ENCODE data around the gene TMEM40. TPM values are rescaled to one million over a fixed set of nuclear protein-coding genes. Genes with fewer than 3 reads are reported as not detected.
"Not testable (repeated sequence)": the region's sequence is repeated elsewhere in the genome, so short reads cannot be mapped to it uniquely, and the experiment has no call there.

Gene TMEM40
- total and polyA plus RNA-seq, 2 experiments from 2014 or later: 0.14 to 0.48 TPM

DNA sequence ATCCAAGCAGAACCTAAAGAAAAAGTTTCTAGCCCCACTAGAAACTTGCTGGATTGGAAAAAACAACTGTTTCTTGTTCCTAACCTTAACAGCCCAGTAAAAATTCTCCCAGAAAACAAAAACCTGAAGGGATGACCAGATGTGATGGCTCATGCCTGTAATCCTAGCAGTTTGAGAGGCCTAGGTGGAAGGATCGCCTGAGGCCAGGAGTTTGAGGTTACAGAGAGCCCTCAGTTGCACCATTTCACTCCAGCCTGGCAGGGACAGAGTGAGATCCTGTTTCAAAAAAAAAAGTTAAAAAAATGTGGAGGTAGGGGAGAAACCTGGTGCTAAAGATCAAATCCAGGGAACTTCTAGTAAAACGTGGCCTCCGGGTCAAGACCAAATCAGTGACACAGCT, 56.6 kb downstream of the TMEM40 start (continued):
- TF ChIP-seq, protein P1, sequence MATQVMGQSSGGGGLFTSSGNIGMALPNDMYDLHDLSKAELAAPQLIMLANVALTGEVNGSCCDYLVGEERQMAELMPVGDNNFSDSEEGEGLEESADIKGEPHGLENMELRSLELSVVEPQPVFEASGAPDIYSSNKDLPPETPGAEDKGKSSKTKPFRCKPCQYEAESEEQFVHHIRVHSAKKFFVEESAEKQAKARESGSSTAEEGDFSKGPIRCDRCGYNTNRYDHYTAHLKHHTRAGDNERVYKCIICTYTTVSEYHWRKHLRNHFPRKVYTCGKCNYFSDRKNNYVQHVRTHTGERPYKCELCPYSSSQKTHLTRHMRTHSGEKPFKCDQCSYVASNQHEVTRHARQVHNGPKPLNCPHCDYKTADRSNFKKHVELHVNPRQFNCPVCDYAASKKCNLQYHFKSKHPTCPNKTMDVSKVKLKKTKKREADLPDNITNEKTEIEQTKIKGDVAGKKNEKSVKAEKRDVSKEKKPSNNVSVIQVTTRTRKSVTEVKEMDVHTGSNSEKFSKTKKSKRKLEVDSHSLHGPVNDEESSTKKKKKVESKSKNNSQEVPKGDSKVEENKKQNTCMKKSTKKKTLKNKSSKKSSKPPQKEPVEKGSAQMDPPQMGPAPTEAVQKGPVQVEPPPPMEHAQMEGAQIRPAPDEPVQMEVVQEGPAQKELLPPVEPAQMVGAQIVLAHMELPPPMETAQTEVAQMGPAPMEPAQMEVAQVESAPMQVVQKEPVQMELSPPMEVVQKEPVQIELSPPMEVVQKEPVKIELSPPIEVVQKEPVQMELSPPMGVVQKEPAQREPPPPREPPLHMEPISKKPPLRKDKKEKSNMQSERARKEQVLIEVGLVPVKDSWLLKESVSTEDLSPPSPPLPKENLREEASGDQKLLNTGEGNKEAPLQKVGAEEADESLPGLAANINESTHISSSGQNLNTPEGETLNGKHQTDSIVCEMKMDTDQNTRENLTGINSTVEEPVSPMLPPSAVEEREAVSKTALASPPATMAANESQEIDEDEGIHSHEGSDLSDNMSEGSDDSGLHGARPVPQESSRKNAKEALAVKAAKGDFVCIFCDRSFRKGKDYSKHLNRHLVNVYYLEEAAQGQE (IDR thresholded peaks at IDR 0.05; ENCODE audit: unreplicated experiment): no peak
- TF ChIP-seq, protein P2, sequence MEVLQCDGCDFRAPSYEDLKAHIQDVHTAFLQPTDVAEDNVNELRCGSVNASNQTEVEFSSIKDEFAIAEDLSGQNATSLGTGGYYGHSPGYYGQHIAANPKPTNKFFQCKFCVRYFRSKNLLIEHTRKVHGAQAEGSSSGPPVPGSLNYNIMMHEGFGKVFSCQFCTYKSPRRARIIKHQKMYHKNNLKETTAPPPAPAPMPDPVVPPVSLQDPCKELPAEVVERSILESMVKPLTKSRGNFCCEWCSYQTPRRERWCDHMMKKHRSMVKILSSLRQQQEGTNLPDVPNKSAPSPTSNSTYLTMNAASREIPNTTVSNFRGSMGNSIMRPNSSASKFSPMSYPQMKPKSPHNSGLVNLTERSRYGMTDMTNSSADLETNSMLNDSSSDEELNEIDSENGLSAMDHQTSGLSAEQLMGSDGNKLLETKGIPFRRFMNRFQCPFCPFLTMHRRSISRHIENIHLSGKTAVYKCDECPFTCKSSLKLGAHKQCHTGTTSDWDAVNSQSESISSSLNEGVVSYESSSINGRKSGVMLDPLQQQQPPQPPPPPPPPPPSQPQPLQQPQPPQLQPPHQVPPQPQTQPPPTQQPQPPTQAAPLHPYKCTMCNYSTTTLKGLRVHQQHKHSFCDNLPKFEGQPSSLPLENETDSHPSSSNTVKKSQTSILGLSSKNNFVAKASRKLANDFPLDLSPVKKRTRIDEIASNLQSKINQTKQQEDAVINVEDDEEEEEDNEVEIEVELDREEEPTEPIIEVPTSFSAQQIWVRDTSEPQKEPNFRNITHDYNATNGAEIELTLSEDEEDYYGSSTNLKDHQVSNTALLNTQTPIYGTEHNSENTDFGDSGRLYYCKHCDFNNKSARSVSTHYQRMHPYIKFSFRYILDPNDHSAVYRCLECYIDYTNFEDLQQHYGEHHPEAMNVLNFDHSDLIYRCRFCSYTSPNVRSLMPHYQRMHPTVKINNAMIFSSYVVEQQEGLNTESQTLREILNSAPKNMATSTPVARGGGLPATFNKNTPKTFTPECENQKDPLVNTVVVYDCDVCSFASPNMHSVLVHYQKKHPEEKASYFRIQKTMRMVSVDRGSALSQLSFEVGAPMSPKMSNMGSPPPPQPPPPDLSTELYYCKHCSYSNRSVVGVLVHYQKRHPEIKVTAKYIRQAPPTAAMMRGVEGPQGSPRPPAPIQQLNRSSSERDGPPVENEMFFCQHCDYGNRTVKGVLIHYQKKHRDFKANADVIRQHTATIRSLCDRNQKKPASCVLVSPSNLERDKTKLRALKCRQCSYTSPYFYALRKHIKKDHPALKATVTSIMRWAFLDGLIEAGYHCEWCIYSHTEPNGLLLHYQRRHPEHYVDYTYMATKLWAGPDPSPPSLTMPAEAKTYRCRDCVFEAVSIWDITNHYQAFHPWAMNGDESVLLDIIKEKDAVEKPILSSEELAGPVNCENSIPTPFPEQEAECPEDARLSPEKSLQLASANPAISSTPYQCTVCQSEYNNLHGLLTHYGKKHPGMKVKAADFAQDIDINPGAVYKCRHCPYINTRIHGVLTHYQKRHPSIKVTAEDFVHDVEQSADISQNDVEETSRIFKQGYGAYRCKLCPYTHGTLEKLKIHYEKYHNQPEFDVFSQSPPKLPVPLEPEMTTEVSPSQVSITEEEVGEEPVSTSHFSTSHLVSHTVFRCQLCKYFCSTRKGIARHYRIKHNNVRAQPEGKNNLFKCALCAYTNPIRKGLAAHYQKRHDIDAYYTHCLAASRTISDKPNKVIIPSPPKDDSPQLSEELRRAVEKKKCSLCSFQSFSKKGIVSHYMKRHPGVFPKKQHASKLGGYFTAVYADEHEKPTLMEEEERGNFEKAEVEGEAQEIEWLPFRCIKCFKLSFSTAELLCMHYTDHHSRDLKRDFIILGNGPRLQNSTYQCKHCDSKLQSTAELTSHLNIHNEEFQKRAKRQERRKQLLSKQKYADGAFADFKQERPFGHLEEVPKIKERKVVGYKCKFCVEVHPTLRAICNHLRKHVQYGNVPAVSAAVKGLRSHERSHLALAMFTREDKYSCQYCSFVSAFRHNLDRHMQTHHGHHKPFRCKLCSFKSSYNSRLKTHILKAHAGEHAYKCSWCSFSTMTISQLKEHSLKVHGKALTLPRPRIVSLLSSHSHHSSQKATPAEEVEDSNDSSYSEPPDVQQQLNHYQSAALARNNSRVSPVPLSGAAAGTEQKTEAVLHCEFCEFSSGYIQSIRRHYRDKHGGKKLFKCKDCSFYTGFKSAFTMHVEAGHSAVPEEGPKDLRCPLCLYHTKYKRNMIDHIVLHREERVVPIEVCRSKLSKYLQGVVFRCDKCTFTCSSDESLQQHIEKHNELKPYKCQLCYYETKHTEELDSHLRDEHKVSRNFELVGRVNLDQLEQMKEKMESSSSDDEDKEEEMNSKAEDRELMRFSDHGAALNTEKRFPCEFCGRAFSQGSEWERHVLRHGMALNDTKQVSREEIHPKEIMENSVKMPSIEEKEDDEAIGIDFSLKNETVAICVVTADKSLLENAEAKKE (CRISPR knock-in tag; IDR thresholded peaks at IDR 0.05): no peak
- TF ChIP-seq STAT1 (IDR thresholded peaks at IDR 0.05; ENCODE audit: unreplicated experiment) (no peak), JUNB (IDR thresholded peaks at IDR 0.05; ENCODE audit: unreplicated experiment) (no peak)

DNA sequence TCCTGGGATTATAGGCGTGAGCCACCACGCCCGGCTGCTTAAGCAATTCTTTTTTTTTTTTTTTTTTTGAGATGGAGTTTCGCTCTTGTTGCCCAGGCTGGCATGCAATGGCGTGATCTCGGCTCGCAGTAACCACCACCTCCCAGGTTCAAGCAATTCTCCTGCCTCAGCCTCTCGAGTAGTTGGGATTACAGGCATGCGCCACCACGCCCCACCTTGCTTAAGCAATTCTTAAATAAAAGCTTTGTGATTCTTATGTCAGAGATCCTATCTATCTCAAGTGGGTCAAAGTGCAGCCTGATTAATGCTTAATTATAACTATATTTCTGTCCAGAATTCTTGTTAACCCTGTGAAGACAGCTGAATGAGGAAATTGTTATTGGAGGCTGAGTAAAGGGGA, 57.5 kb downstream of the TMEM40 start:
- H3K79me2 ChIP-seq (replicated peaks; ENCODE audit: insufficient read depth); H3K4me3 ChIP-seq; ATAC-seq; H3F3A ChIP-seq (replicated peaks; ENCODE audit: low read depth); H3K9me3 Mint-ChIP-seq; H3K27me3 ChIP-seq (ENCODE audit: insufficient read depth); DNase-seq (ENCODE audit: low spot score); H3K36me3 ChIP-seq (ENCODE audit: insufficient read depth); H2AFZ ChIP-seq; H3K27me3 Mint-ChIP-seq (ENCODE audit: insufficient read depth, low read depth, poor library complexity); H4K20me1 ChIP-seq (replicated peaks; ENCODE audit: insufficient read depth); H3K4me1 Mint-ChIP-seq; H3K4me3 Mint-ChIP-seq; H3K4me2 ChIP-seq; H3K9me2 ChIP-seq (ENCODE audit: insufficient read depth); H3K4me1 ChIP-seq (ENCODE audit: insufficient read depth); H3K27ac ChIP-seq (ENCODE audit: low read depth); H3K36me3 Mint-ChIP-seq (ENCODE audit: low read depth); H3K27ac Mint-ChIP-seq: not testable (repeated sequence)

Measured in GM23338 (cell line).